Measurements from ENCODE around the gene OTUD7B.

- TF ChIP-seq CTCF (IDR thresholded peaks at IDR 0.05) (no peak), EZH2 (IDR thresholded peaks at IDR 0.05; ENCODE audit: borderline replicate concordance, insufficient read depth, low read depth, low read length, poor library complexity, severe bottlenecking) (no peak)
These were observed 110.9 kb downstream of the OTUD7B start, which contains the start of gene BOLA1 for GRCh38 chr1:149899460-149900284.

All from B cell (primary cell).